ENCODE results near the gene PROZ. TPM values are rescaled to one million over a fixed set of nuclear protein-coding genes. Genes with fewer than 3 reads are reported as not detected.

PROZ gene
- total RNA-seq, 1 donor from 2014 or later = not detected

DNA sequence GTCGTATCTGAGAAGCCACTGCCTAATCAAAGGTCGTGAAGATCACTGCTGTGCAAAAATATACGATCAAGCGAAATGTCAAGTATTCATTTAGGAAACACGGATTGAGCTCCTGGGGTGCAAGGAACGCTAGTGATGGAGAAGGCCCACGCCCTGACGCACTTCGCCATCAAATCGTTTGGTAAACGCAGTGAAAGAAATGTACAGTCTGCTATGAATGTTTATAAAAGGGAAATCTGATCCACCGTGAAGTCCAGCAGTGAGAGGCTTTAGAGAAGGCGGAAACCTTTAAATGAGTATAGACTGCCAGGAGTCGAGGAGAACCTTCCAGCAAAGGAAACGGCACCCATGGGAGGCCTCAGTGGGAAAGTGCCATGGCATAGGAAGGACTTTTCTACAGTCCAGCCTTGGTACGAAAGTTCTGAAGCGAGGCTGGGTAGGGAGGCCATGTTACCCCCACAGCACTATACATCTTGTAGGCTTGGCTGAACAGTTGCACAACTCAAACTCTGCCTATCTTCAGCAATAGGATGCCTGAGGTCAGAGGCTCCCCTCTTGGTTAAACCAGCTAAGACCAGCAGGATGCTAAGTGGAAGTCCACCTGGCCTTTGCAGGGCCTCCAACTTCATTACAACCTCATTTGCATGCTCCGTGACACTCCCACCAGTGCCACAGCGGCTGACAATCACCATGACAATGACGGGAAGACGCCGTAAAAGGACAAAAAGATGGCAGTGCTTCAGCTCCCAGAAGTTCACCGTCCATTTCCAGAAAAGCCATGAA, 29.6 kb downstream of the PROZ start:
- Histone ChIP-seq H3K27ac (ENCODE audit: low read depth, low read length) (peak overlapping the region; percentile 97), H3K9ac (ENCODE audit: low read length) (peak overlapping the region; percentile 40), H4K20me1 (ENCODE audit: insufficient read depth, low read length) (peaks cover 3% of the 10 kb centered on the region), H3K4me3 (ENCODE audit: insufficient read depth, low read depth, low read length) (no peak overlapping the region), H3K9me3 (ENCODE audit: insufficient read depth, low read depth, low read length) (no peaks in the 10 kb centered on the region), H3K4me2 (ENCODE audit: low read length) (peak overlapping the region; percentile 47), H3K79me2 (ENCODE audit: insufficient read depth, low read length) (peaks cover 25% of the 10 kb centered on the region), H2AFZ (ENCODE audit: low read depth, low read length) (no peak overlapping the region), H3K36me3 (ENCODE audit: insufficient read depth, low read length) (peaks cover 21% of the 10 kb centered on the region), H3K27me3 (ENCODE audit: insufficient read depth, low read length) (no peaks in the 10 kb centered on the region), H3K4me1 (ENCODE audit: insufficient read depth, low read length) (peaks cover 39% of the 10 kb centered on the region)
- DNase-seq (ENCODE audit: low read depth) (peak; percentile 30), FAIRE-seq (no peak)
- Mint-ChIP-seq H3K27ac (ENCODE audit: unreplicated experiment) (peak overlapping the region; percentile 93), H3K36me3 (ENCODE audit: low read depth, unreplicated experiment) (peaks cover 25% of the 10 kb centered on the region), H3K4me3 (ENCODE audit: unreplicated experiment) (no peak overlapping the region), H3K4me1 (ENCODE audit: low read depth, unreplicated experiment) (peaks cover 17% of the 10 kb centered on the region), H3K9me3 (ENCODE audit: unreplicated experiment) (no peaks in the 10 kb centered on the region), H3K27me3 (ENCODE audit: low read depth, unreplicated experiment) (no peaks in the 10 kb centered on the region)
- no peak for TF ChIP-seq EZH2 (IDR thresholded peaks at IDR 0.05; ENCODE audit: insufficient read depth, low read length)
- TF ChIP-seq, protein P1, sequence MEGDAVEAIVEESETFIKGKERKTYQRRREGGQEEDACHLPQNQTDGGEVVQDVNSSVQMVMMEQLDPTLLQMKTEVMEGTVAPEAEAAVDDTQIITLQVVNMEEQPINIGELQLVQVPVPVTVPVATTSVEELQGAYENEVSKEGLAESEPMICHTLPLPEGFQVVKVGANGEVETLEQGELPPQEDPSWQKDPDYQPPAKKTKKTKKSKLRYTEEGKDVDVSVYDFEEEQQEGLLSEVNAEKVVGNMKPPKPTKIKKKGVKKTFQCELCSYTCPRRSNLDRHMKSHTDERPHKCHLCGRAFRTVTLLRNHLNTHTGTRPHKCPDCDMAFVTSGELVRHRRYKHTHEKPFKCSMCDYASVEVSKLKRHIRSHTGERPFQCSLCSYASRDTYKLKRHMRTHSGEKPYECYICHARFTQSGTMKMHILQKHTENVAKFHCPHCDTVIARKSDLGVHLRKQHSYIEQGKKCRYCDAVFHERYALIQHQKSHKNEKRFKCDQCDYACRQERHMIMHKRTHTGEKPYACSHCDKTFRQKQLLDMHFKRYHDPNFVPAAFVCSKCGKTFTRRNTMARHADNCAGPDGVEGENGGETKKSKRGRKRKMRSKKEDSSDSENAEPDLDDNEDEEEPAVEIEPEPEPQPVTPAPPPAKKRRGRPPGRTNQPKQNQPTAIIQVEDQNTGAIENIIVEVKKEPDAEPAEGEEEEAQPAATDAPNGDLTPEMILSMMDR (IDR thresholded peaks at IDR 0.05; ENCODE audit: insufficient read depth, low read depth, low read length) = no peak

DNA sequence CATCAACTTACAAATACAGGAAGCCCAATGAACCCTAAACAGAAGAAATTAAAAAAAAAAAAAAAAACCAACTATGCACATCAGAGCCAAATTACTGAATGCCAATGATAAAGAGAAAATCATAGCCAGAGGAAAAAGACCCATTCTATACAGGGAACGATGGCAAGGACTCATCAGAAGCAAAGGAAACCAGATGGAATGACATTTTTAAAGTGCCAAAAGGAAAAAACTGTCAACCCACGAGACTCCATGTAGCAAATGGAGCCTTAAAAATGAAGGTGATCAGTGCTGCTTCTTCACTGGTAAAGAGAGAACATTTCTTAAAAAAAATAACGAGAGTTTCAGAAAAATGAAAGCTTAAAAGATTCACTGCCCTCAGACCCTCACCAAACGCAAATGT, 31.7 kb downstream of the PROZ start:
- Mint-ChIP-seq H3K4me1 (ENCODE audit: low read depth, unreplicated experiment) (peaks cover 14% of the 10 kb centered on the region), H3K36me3 (ENCODE audit: low read depth, unreplicated experiment) (peaks cover 28% of the 10 kb centered on the region), H3K9me3 (ENCODE audit: unreplicated experiment) (no peaks in the 10 kb centered on the region), H3K27ac (ENCODE audit: unreplicated experiment) (no peak overlapping the region), H3K4me3 (ENCODE audit: unreplicated experiment) (no peak overlapping the region), H3K27me3 (ENCODE audit: low read depth, unreplicated experiment) (no peaks in the 10 kb centered on the region)
- Histone ChIP-seq H3K9me3 (ENCODE audit: insufficient read depth, low read depth, low read length) (no peaks in the 10 kb centered on the region), H3K4me3 (ENCODE audit: insufficient read depth, low read depth, low read length) (no peak overlapping the region), H3K27me3 (ENCODE audit: insufficient read depth, low read length) (no peaks in the 10 kb centered on the region), H4K20me1 (ENCODE audit: insufficient read depth, low read length) (peaks cover 3% of the 10 kb centered on the region), H3K4me2 (ENCODE audit: low read length) (no peak overlapping the region), H3K9ac (ENCODE audit: low read length) (no peak overlapping the region), H3K27ac (ENCODE audit: low read depth, low read length) (no peak overlapping the region), H2AFZ (ENCODE audit: low read depth, low read length) (no peak overlapping the region), H3K4me1 (ENCODE audit: insufficient read depth, low read length) (peaks cover 32% of the 10 kb centered on the region), H3K79me2 (ENCODE audit: insufficient read depth, low read length) (peaks cover 20% of the 10 kb centered on the region), H3K36me3 (ENCODE audit: insufficient read depth, low read length) (peaks cover 26% of the 10 kb centered on the region)
- DNase-seq (ENCODE audit: low read depth) (no peak), FAIRE-seq (no peak)
- no peak for TF ChIP-seq EZH2 (IDR thresholded peaks at IDR 0.05; ENCODE audit: insufficient read depth, low read length)
- TF ChIP-seq, protein P1 (IDR thresholded peaks at IDR 0.05; ENCODE audit: insufficient read depth, low read depth, low read length) = no peak

DNA sequence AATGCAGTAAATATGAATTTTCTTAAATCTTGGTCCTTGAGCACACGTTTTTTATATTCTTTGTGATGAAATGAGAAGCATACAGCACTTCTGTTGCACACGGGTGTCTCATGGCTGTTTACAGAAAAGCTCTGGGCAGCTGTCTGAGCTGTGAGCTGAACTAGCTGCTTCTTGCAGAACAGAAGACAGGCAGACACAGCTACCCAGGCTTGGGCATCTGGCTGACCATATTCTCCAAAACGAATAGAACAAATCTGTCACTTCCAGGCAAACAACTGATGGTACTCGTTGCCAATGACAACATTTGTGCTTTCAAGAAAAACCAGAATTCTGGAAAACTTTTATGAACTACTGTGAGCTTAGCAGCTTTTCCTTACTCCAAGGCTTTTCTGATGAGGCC, 33.8 kb downstream of the PROZ start:
- Mint-ChIP-seq H3K27me3 (ENCODE audit: low read depth, unreplicated experiment) (no peaks in the 10 kb centered on the region), H3K9me3 (ENCODE audit: unreplicated experiment) (no peaks in the 10 kb centered on the region), H3K4me1 (ENCODE audit: low read depth, unreplicated experiment) (peaks cover 9% of the 10 kb centered on the region), H3K4me3 (ENCODE audit: unreplicated experiment) (no peak overlapping the region), H3K36me3 (ENCODE audit: low read depth, unreplicated experiment) (peaks cover 25% of the 10 kb centered on the region), H3K27ac (ENCODE audit: unreplicated experiment) (no peak overlapping the region)
- TF ChIP-seq EZH2 (IDR thresholded peaks at IDR 0.05; ENCODE audit: insufficient read depth, low read length) = no peak
- TF ChIP-seq, protein P1 (IDR thresholded peaks at IDR 0.05; ENCODE audit: insufficient read depth, low read depth, low read length) = no peak
- H3K79me2 ChIP-seq (ENCODE audit: insufficient read depth, low read length) = no peaks in the 10 kb centered on the region
- DNase-seq (ENCODE audit: low read depth) = no peak
- no peak overlapping the region for H3K4me2 ChIP-seq (ENCODE audit: low read length)
- peaks cover 4% of the 10 kb centered on the region for H4K20me1 ChIP-seq (ENCODE audit: insufficient read depth, low read length)
- H2AFZ ChIP-seq (ENCODE audit: low read depth, low read length) = no peak overlapping the region
- peaks cover 11% of the 10 kb centered on the region for H3K4me1 ChIP-seq (ENCODE audit: insufficient read depth, low read length)
- H3K9me3 ChIP-seq (ENCODE audit: insufficient read depth, low read depth, low read length) = no peaks in the 10 kb centered on the region
- no peak overlapping the region for H3K9ac ChIP-seq (ENCODE audit: low read length)
- peaks cover 38% of the 10 kb centered on the region for H3K36me3 ChIP-seq (ENCODE audit: insufficient read depth, low read length)
- no peak for FAIRE-seq
- no peaks in the 10 kb centered on the region for H3K27me3 ChIP-seq (ENCODE audit: insufficient read depth, low read length)
- H3K4me3 ChIP-seq (ENCODE audit: insufficient read depth, low read depth, low read length) = no peak overlapping the region
- H3K27ac ChIP-seq (ENCODE audit: low read depth, low read length) = no peak overlapping the region

All from astrocyte (in vitro differentiated cells and primary cell).